ENCODE measurements around the gene GAD2. TPM values are rescaled to one million over a fixed set of nuclear protein-coding genes. Genes with fewer than 3 reads are reported as not detected.

Gene GAD2
- total RNA-seq, 1 donor, result not detected

DNA sequence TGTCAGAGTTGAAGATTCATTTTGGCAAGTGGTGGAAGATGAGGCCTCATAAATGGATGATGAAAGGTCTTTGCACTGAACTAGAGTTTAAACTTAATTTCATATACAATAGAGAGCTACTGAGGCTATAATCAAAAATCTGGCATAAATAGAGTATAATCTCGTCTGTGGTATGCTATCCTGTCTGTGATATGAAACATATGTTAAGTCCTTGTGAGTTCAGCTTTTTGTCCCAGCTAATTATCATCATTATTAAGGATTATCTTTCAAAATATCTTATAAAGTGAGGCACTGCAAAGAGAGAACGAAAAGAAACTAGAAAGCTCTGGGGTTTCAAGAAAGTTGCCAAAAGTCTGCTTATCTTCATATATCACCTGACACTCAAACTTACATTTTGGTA is 83.4 kb downstream of the GAD2 start:
- DNase-seq (ENCODE audit: low read depth), result no peak
- TF ChIP-seq, protein P1, sequence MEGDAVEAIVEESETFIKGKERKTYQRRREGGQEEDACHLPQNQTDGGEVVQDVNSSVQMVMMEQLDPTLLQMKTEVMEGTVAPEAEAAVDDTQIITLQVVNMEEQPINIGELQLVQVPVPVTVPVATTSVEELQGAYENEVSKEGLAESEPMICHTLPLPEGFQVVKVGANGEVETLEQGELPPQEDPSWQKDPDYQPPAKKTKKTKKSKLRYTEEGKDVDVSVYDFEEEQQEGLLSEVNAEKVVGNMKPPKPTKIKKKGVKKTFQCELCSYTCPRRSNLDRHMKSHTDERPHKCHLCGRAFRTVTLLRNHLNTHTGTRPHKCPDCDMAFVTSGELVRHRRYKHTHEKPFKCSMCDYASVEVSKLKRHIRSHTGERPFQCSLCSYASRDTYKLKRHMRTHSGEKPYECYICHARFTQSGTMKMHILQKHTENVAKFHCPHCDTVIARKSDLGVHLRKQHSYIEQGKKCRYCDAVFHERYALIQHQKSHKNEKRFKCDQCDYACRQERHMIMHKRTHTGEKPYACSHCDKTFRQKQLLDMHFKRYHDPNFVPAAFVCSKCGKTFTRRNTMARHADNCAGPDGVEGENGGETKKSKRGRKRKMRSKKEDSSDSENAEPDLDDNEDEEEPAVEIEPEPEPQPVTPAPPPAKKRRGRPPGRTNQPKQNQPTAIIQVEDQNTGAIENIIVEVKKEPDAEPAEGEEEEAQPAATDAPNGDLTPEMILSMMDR (IDR thresholded peaks at IDR 0.05; ENCODE audit: insufficient read depth, low read length), result no peak
- no peak overlapping the region for H3K4me3 ChIP-seq (ENCODE audit: low read depth, low read length)

DNA sequence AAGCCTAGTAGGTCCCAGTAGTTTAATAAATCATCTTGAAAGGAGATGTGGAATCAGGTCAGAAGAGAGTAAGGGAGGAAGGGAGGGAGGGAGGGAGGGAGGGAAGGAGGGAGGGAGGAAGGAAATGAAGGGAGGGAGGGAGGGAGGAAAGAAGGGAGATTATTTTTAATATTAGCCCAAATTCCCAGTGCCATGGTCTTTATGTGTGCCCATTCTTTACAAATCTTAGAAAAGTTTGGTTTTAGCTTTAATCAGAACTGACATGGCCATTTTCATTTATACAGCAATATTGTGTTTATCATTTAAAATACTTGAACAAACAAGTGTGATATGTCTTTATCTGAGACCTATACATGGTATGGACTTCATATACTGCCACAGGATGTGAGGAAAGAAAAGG is 86.8 kb downstream of the GAD2 start:
- TF ChIP-seq, protein P1 (IDR thresholded peaks at IDR 0.05; ENCODE audit: insufficient read depth, low read length), result no peak
- no peak for DNase-seq (ENCODE audit: low read depth)
- no peak overlapping the region for H3K4me3 ChIP-seq (ENCODE audit: low read depth, low read length)

DNA sequence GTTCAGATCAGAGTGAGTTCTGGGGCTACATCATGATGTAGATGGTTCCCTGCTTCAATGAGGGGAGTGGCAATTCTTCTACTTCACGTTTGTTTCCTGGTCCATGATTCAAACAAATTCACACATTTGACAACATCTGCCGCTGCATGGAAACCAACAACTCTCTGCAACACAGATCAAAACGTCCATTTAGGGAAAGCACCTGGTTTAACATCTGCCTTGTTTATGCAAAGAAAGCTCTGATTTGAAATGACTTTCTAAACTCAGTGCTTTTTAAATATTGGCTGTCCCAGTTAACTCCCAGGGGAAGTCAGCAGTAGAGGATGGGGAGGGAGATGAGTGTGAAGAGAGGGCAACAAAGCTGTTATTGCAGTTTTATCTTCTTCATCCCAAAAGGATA is 93.8 kb downstream of the GAD2 start:
- TF ChIP-seq, protein P1 (IDR thresholded peaks at IDR 0.05; ENCODE audit: insufficient read depth, low read length), result no peak
- no peak overlapping the region for H3K4me3 ChIP-seq (ENCODE audit: low read depth, low read length)
- no peak for DNase-seq (ENCODE audit: low read depth)

DNA sequence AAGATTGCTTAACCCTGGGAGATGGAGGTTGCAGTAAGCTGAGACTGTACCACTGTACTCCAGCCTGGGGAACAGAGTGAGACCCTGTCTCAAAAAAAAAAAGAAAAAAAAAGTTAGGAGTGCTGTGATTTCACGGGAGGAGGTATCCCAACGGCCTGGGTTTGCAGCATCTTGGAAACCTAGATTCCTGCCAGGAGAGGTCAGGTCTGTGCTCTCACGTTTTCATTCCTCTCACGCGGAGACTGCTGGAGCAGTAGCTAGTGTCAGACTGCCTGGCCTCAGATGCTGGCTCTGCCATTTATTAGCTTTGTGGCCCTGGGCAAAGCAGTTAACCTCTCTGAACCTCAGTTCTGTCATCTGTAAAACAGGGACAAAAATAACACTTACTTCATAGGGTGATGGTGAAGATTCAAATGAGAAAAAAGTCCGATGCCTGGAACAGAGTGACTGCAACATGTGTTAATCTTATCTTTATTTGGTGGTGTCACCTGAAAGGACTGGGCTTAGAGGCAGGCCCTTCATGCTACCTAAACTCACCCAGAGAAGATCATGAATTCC is 94.9 kb downstream of the GAD2 start:
- TF ChIP-seq, protein P1 (IDR thresholded peaks at IDR 0.05; ENCODE audit: insufficient read depth, low read length), result no peak
- DNase-seq (ENCODE audit: low read depth), result no peak
- no peak overlapping the region for H3K4me3 ChIP-seq (ENCODE audit: low read depth, low read length)

DNA sequence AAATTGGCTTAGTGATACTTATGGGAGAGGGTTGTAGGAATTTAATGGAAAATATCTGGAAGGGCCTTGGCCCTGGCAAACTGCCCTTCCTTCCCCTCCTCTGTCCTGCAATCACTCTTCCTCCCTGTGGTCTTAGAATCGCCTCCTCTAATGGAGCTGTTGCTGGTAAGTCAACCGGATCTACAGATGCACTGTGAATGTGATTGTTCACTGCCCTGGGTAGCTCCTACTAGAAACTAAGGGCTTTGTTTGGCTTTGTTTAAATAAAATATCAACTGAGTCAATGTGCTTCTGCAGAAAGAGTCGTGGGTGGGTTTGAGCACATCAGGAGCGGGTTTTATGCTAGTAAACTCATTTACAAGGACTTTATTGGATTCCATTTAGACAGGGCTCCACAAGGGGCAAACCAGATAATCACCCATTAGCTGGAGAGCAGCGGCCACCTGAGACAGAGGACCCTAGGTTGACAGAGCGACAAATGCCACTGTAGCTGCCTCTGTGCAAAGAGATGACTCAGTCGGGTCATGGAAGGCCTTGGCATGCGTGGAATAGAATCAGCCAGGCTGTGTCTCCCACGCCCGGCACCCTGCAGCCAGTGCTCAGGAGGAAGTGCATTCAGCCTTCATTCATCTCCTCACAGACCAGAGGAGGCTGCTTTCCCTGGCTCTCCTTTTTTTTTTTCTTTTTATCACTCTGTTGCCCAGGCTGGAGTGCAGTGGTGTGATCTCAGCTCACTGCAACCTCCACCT is 97.9 kb downstream of the GAD2 start:
- TF ChIP-seq, protein P1 (IDR thresholded peaks at IDR 0.05; ENCODE audit: insufficient read depth, low read length), result no peak

DNA sequence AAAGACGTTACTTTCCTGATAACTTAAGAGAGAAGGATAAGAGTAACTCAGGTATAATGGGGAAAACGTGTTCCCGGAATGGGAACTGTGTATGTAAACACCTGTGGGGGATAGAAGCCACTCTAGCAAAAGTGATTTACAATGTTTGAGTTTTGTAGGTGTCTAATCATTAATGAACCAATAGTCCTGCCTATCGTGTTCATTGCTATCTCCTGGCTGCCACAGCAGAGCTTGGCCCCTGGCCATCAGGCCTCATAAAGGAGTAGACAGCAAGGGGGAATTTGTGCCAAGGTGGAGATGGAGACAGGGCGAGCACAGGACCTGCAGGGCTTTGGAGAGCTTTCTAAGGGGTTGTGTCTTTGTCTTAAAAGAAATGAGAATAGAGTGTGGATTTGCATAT is 102.1 kb downstream of the GAD2 start:
- TF ChIP-seq, protein P1 (IDR thresholded peaks at IDR 0.05; ENCODE audit: insufficient read depth, low read length), result no peak
- no peak for DNase-seq (ENCODE audit: low read depth)
- no peak overlapping the region for H3K4me3 ChIP-seq (ENCODE audit: low read depth, low read length)

More for the DNA sequence above, 97.9 kb downstream of the GAD2 start:
- DNase-seq (ENCODE audit: low read depth), result no peak
- H3K4me3 ChIP-seq (ENCODE audit: low read depth, low read length), result no peak overlapping the region
